Skin epidermis (tissue), 12 donors: ENCODE data around the gene FUT7.

ENCODE experiments used
- H3K27ac ChIP-seq, 21 experiments: fragments of 200-600 bp; sonication (generic) in 11 of 21; one replicate each; pipeline ENCODE4 v1.5.0; 2020; ENCODE audit warnings: mild to moderate bottlenecking in 3 of 21, inconsistent platforms in 2 of 21, moderate library complexity in 2 of 21
- H3K4me3 ChIP-seq, 7 experiments: fragments of 200-600 bp; sonication (generic) in 2 of 7; one replicate each; pipeline ENCODE4 v1.5.0; 2020; ENCODE audit warnings: inconsistent platforms in 2 of 7, mild to moderate bottlenecking in 2 of 7, moderate library complexity in 1 of 7

FUT7 gene

DNA sequence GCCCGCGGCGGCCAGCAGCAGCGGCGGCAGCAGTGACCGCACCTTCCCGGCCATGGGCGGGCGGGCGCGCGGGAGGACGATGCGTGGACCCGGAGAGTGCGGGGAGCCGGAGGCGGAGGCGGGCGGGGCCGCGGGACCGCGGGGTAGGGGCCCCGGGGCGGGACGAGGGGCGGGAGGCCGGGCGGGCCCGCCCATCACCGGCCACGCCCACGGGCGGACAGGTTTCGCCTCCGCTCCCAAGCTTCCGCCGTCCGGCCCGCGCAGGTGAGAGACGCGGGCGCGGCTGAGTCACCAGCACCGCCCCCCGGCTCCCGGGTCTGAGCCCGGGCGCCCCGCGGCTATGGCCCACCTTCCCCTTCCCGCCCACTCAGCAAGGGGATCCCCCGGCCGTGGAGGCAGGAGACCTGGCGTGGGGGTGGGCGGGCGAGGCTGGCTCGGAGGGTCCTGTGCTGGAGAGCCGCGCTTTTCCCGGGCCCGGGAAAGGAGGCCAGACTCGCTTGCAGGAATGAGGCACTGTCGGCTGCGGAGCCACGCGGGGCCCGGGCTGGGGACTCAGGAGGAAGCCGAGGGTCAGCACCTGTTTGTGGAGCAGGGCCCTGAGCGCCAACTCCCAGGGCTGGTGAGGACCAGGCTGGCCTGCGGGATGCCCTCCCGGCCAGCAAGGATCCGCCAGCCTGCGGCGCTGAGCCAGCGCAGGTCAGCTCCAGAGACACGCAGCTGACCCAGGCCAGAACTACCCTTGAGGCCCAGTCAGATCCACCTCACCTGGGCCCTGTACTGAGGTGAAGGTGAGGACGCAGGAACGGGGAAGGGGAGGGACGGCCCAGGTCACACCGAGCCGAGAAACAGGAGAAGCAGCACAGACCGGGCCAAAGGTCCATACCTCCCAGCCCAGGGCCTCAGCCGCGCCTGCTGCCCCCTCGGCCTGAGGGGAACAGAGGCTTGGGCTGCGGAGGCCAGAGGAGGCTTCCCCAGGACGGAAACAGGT, 22.4 kb upstream of the FUT7 start, which contains the start of gene ENTPD2:
Gene ENTPD2 (minus strand): TSS at position 118 of the 988 bp plus-strand sequence. CDS start 64 bp downstream, at position 54.
- peak within 1 kb of the TSS in 11 of 21 experiments; percentile 28 to 67 (median 57) for H3K27ac ChIP-seq
- peak within 1 kb of the TSS; percentile 17 to 58 (median 28) for H3K4me3 ChIP-seq

- peak overlapping the region; percentile 17 to 58 (median 28) for H3K4me3 ChIP-seq
- H3K27ac ChIP-seq = peak overlapping the region in 6 of 21 experiments; percentile 16 to 57 (median 38)
Measured at GRCh38 chr9:137052998-137053943, 21.4 kb upstream of the FUT7 start.

- no peak overlapping the region for H3K27ac ChIP-seq
- no peak overlapping the region for H3K4me3 ChIP-seq
Measured at GRCh38 chr9:137052293-137052692, 20.4 kb upstream of the FUT7 start.

- no peak overlapping the region for H3K27ac ChIP-seq
- no peak overlapping the region for H3K4me3 ChIP-seq
Measured at GRCh38 chr9:137051145-137051724, 19.3 kb upstream of the FUT7 start.

- Histone ChIP-seq H3K27ac (no peak overlapping the region), H3K4me3 (no peak overlapping the region)
Measured at GRCh38 chr9:137050570-137050969, 18.7 kb upstream of the FUT7 start.

- H3K27ac ChIP-seq = no peak overlapping the region
- H3K4me3 ChIP-seq = no peak overlapping the region
Measured at GRCh38 chr9:137049544-137050449, 17.9 kb upstream of the FUT7 start.

DNA sequence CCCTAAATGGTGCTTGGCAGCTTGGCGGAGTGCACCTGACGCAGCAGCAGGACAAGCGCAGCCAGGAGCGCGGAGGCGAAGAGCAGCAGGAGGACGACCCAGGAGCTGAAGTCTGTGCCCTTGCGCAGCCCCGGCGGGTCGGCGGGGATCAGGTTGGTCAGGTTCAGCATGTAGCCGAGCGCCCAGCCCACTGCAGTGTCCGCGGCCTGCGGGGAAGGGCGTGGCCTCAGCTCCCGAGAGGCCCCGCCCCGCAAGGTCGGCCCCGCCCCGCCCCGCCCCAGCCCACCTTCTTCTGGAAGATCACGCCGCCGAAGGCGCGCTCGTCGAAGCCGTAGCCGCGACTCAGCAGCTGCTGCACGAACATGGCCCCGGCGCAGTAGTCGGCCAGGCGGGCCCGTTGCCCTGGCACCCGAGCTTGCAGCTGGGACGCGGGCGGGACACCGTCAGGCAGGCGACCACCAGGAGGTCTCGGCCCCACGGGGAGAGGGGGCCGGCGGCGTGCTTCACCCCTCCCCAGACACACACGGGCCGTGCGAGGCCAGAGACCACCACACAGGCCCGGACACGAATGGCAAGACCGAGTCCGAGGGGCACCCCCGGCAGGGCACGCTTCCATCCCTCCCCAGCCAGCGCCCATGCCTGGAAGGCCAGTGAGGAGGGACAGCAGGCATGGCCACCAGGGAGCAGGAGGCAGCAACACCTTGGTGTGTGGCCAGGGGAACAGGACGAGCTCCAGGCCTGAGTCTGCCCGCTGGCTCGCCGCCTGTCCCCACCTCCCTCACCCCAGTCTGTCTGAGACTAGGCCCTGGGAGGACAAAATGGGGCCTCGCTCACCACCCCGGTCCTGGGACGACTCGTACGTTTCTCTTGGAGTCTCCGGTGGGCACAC, 17.0 kb upstream of the FUT7 start:
- Histone ChIP-seq H3K4me3 (no peak overlapping the region), H3K27ac (no peak overlapping the region)

DNA sequence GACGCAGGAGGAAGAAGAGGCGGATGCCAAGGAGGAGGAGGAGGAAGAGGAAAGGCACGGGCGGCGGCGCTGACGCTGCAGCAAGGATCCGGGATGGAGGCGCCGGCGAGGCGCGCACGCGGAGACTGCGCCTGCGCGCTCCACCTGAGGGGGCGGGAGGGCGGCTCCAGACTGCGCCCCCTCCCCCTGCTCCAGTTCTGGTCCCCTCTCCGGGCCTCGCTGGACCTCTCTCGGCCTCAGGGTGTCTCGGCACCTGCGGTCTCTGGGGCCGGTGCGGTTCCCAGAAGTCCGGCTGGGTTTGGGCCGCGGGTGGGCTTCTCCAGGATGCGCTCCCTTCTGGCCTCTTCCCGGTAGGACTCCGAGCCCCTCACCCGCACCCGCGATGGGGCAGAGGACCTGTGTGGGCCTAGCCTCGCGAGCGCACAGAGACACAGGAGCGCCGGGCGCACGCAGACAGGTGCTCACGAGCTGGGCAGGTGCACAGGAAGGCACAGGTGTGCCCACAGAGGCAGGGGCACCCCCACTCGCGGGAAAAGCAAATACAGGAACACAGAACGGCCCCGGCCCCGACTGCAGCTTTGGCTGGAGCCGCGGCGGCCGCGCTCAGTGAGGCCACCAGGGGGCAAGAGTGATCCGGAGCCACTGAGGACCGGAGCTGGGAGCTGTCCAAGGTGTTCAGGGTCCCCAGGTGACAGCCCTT, 14.3 kb upstream of the FUT7 start, which contains the start of gene NPDC1:
Gene NPDC1 (minus strand): TSS at position 90 of the 700 bp plus-strand sequence. CDS start 188 bp downstream, outside the sequence.
- peak within 1 kb of the TSS in 18 of 21 experiments; percentile 6 to 76 (median 56) for H3K27ac ChIP-seq
- H3K4me3 ChIP-seq = peak within 1 kb of the TSS; percentile 17 to 49 (median 38)

DNA sequence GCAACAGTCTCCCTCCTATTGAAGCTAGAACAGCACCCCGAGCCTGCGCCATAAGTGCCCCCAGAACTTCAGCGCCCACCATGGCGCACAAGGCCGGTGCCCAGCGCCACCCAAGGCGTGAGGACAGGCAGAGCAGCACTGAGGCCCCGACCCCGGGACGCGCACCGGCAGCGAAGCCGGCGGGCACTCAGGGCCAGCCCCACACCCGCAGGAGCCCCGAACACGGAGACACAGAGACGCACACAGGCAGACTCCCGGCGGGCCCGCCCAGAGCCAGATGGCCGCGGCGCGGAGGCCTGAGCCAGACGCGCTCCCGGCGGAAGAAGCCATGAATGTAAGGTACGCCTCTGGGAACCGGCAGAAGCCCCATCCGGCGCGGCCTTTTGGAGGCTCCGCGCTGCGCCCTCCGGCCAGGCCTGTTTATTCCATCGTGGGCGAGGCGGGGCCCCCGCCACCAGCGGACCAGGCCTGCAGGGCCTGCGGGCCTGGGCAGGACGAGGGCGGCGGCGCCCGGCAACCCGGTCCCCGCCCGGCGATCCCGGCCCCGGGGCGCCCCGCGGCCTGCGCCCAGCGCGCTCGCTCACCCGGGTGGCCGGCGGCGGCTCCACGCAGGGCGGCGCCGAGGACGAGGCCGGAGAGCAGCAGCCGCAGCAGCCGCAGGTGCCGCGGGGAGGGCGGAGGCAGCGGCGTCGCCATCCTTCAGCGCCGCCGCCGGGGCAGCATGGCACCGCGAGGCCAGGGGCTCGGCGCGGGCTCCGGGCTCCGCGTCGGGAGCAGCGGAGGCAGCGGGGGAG, 13.6 kb upstream of the FUT7 start:
- H3K27ac ChIP-seq = peak overlapping the region in 18 of 21 experiments; percentile 6 to 76 (median 56)

DNA sequence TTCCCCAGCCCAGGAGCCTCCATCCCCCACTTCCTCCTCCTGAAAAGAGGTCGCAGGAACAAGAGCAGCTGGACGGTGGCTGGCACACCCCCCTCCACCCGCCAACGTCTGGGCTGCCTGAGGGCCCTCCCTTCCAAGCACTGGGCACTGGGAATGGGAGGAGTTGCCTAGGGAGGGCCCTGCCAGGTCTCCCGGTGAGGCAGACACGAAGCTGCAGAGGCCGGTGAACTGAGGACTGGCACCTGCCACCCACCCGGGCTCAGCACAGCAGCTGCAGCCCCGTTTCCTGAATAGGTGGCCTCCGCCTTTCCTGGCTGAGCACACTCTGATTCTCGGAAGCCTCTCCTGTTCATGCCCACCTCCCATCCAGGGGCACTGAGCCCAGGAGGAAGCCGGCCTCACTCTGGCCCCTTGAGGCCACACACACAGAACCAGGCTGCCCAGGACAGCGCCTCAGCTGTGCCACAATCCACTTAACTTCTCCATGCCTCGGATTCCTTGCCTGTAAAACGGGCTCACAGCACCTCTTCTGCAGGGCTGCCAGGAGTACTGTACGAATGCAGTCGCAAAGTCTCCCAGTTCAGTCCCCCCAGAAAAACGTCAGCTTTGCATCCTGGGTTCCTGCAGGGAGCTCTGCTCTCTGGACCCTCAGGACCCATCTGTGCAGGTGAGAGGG, 12.8 kb upstream of the FUT7 start:
- peak overlapping the region; percentile 17 to 49 (median 38) for H3K4me3 ChIP-seq
- peak overlapping the region in 12 of 21 experiments; percentile 38 to 76 (median 58) for H3K27ac ChIP-seq

More for the DNA sequence above, 13.6 kb upstream of the FUT7 start:
- H3K4me3 ChIP-seq = peak overlapping the region; percentile 17 to 49 (median 38)

DNA sequence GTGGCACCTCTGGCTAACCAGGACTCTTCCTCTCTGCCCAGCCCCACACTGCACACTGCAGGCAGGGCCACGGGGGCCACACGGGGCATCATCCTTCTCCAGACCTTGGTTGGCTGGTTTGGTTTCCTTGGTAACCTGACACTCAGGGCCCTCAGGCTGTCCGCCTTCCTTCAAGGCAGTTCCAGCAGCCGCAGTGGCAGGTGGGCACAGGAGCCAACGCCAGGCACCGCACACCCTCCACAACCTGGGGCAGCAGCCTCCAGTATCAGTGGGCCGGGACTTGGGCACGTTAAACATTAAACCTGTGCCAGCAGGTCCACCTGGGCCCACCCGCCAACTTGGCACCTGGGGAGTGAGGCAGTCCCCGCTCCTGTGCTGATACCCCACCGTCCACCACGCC, 12.1 kb upstream of the FUT7 start:
- Histone ChIP-seq H3K4me3 (peak overlapping the region in 1 of 7 experiments; percentile 5), H3K27ac (peak overlapping the region in 11 of 21 experiments; percentile 15 to 71 (median 47))

DNA sequence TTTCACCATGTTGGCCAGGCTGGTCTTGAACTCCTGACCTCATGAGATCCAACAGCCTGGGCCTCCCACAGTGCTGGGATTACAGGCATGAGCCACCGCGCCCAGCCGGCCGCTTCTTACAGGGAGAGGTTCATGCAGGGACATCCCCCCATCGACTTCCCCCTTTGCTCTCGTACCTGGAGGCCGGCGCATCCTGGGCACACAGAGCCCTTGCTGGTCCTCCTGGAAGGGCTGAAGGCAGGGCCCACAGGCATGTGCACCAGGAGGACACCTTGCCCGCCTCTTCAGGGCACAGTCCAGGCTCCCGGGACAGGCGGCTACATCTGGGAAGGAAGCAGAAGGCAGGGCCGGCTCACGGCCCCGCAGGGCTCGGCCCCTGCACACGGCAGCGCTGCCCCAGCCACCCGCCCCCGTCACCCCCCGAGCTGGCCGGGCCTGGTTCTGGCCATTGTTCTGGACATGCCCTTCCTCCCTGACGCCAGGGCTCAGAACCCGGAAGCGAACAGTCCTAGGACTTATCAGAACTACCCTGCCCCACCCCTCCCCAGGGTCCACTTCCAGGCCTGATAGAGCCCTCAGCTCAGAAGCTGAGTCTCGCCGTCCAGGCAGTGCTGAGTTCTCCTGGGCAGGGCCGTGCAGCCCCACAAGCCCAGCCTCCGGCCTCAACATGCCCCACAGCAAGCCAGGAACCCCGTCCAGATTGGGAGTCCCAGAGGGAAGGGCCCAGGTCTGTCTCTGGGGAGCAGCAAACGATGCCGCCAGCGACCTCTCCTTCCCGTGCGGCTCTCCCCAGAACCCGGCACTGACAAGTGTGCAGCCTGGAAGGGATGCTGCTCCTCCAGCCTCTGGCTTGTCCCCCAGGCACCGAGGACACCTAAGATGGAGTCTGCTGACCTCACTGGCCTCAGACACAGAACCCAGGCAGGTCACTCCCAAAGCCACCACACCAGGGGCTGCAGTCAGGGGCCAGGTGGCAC, 11.2 kb upstream of the FUT7 start:
- H3K27ac ChIP-seq = peak overlapping the region in 11 of 21 experiments; percentile 5 to 71 (median 47)
- peak overlapping the region in 1 of 7 experiments; percentile 5 for H3K4me3 ChIP-seq

DNA sequence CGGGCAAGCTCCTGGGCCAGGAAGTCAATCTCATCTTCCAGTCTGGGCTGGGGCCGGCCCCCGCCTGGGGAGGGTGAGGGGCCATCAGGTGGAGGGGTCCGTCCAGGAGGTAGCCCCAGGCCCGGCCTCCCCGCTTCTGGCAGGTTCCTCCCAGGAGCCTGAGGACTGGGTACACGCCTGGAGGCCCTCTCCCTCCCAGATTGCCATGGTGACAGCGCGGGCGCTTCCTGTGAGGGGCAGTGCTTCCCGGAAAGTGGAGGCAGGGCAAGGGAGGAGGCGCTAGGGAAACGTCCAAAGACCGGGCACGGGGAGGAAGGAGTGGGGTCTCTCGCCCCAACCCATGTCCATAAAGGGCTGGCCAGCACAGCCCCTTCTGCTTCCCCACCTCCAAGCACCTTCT, 9.2 kb upstream of the FUT7 start:
- Histone ChIP-seq H3K27ac (peak overlapping the region in 1 of 21 experiments; percentile 45), H3K4me3 (no peak overlapping the region)

DNA sequence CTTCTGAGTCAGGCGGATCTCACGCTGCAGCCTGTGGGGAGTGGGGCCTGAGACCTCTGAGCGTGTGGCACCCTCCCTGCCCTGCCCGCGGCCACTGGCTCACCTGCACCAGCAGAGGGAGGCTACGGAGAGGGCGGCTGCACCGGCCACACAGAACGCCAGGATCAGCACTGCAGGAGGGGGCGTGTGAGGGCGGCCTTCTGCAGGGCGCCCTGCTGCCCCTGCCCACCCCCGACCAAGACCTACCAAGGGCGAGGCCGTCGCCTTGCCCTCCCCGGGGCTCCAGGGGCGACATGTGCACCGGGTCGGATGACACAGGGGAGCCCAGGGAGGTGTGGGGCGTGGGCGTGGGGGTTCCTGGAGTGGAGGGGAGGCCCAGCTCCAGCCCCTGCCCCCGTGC, 8.7 kb upstream of the FUT7 start:
- no peak overlapping the region for H3K4me3 ChIP-seq
- peak overlapping the region in 2 of 21 experiments; percentile 34 to 45 for H3K27ac ChIP-seq
